HEK293T (cell line): ENCODE data around the gene ATP11C.
"Not testable (repeated sequence)": the region's sequence is repeated elsewhere in the genome, so short reads cannot be mapped to it uniquely, and the experiment has no call there.

Source experiments
- FOXA1 ChIP-seq: fragments of 450-650 bp; IDR thresholded peaks from 2 replicates; pipeline ENCODE4 v1.6.1; 2016; ENCODE audit warnings: mild to moderate bottlenecking
- FOXK2 ChIP-seq: fragments of 450-650 bp; IDR thresholded peaks from 2 replicates; pipeline ENCODE4 v1.6.1; 2016; ENCODE audit warnings: mild to moderate bottlenecking
- NFRKB ChIP-seq: fragments of 450-650 bp; IDR thresholded peaks from 2 replicates; pipeline ENCODE4 v1.6.1; 2016; ENCODE audit warnings: mild to moderate bottlenecking, moderate library complexity
- PKNOX1 ChIP-seq: fragments of 450-650 bp; IDR thresholded peaks from 2 replicates; pipeline ENCODE4 v1.6.1; 2016
- SP1 ChIP-seq: fragments of 450-650 bp; IDR thresholded peaks from 2 replicates; pipeline ENCODE4 v1.6.1; 2017

- not testable (repeated sequence) for TF ChIP-seq FOXA1, SP1, NFRKB, PKNOX1, FOXK2
Observed at GRCh38 chrX:139921142-139921541, 11.7 kb downstream of the ATP11C start.
